ENCODE data around the gene CXorf38. TPM values are rescaled to one million over a fixed set of nuclear protein-coding genes. Genes with fewer than 3 reads are reported as not detected.
A peak's percentile ranks its signal among the peaks of the same experiment; 100 is the strongest.

CXorf38 gene
- polyA plus RNA-seq, 3 donors = 35.1 to 51.2 (median 39.5) TPM

- peaks cover 7 to 16% of the 10 kb centered on the region in 2 donors for H3K9me3 ChIP-seq (replicated peaks in 1 of 2; ENCODE audit: control insufficient read depth in 1 of 2, insufficient read depth in 1 of 2, low read length in 2 of 2)
- intact Hi-C loops (cut with micrococcal nuclease) = no loop called here
- 94% methylated on average over 28 of the region's 32 CpGs for WGBS (ENCODE audit: insufficient coverage)
- no peak overlapping the region for H3K4me3 ChIP-seq (replicated peaks in 1 of 3; ENCODE audit: low read depth in 2 of 3, low read length in 3 of 3)
- no peak overlapping the region for H2AFZ ChIP-seq (ENCODE audit: insufficient read depth, low read depth, low read length, poor library complexity, severe bottlenecking)
- H3K27me3 ChIP-seq (ENCODE audit: control insufficient read depth in 2 of 2, insufficient read depth in 2 of 2, low read length in 2 of 2) = peaks cover 0 to 2% of the 10 kb centered on the region in 2 donors
- no peak overlapping the region for H3K27ac ChIP-seq (ENCODE audit: low read depth in 1 of 2, low read length in 2 of 2)
- Mint-ChIP-seq H3K27ac (peak overlapping the region in 2 of 7 donors; percentile 31 to 57), H3K27me3 (ENCODE audit: low read depth in 3 of 3) (peaks cover 0 to 31% (median 0%) of the 10 kb centered on the region in 3 donors), H3K9me3 (peaks cover 0 to 24% (median 13%) of the 10 kb centered on the region in 7 donors), H3K4me3 (no peak overlapping the region), H3K36me3 (peaks cover 16 to 36% of the 10 kb centered on the region in 2 donors), H3K4me1 (peaks cover 6% of the 10 kb centered on the region)
- TF ChIP-seq, protein P1, sequence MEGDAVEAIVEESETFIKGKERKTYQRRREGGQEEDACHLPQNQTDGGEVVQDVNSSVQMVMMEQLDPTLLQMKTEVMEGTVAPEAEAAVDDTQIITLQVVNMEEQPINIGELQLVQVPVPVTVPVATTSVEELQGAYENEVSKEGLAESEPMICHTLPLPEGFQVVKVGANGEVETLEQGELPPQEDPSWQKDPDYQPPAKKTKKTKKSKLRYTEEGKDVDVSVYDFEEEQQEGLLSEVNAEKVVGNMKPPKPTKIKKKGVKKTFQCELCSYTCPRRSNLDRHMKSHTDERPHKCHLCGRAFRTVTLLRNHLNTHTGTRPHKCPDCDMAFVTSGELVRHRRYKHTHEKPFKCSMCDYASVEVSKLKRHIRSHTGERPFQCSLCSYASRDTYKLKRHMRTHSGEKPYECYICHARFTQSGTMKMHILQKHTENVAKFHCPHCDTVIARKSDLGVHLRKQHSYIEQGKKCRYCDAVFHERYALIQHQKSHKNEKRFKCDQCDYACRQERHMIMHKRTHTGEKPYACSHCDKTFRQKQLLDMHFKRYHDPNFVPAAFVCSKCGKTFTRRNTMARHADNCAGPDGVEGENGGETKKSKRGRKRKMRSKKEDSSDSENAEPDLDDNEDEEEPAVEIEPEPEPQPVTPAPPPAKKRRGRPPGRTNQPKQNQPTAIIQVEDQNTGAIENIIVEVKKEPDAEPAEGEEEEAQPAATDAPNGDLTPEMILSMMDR (IDR thresholded peaks at IDR 0.05) = no peak
- peaks cover 30% of the 10 kb centered on the region for H4K20me1 ChIP-seq (ENCODE audit: insufficient read depth, low read length)
- no peak overlapping the region for H3K9ac ChIP-seq (ENCODE audit: insufficient read depth, low read length, poor library complexity, severe bottlenecking)
- no peaks in the 10 kb centered on the region for H3K79me2 ChIP-seq (ENCODE audit: insufficient read depth, low read length)
- DNase-seq = no peak
- no peak overlapping the region for H3K4me2 ChIP-seq (replicated peaks; ENCODE audit: extremely low read depth, low read length, poor library complexity, severe bottlenecking)
- peaks cover 1 to 5% of the 10 kb centered on the region in 2 donors for H3K4me1 ChIP-seq (ENCODE audit: control insufficient read depth in 1 of 2, insufficient read depth in 2 of 2, low read length in 2 of 2)
- H3K36me3 ChIP-seq (replicated peaks in 1 of 2; ENCODE audit: control insufficient read depth in 1 of 2, insufficient read depth in 2 of 2, low read length in 2 of 2) = peaks cover 15 to 36% of the 10 kb centered on the region in 2 donors
Observed at GRCh38 chrX:40623665-40624064, 23.7 kb downstream of the CXorf38 start.

DNA sequence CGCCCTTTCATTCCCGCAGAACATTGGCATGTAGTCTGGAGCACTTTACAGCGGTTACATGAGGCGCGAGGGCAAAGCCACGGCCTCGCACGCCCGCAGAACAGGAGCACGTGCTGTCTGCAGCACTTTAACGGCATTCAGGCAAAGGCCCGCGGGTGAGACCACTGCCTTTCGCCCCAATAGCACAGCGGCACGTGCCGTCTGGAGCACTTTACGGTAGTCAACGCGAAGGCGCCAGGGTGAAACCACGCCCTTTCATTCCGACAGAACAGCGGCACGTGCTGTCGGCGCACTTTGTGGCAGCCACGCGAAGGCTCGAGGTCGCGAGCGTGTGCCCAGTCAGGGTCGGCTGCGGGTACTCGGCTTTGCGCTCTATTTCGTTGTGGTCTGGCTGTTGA is 24.2 kb downstream of the CXorf38 start, which contains the start of gene MPC1L:
Gene MPC1L, plus strand, starts transcription at position 290 of the 398 bp plus-strand sequence. CDS start 138 bp downstream, outside the sequence.
- H3K4me3 ChIP-seq (replicated peaks in 1 of 3; ENCODE audit: low read depth in 2 of 3, low read length in 3 of 3) = no peak within 1 kb of the TSS
- Mint-ChIP-seq H3K27ac (peak within 1 kb of the TSS in 2 of 7 donors; percentile 31 to 57), H3K27me3 (ENCODE audit: low read depth in 3 of 3) (peaks cover 0 to 32% (median 0%) of the 10 kb centered on the region in 3 donors), H3K9me3 (peaks cover 0 to 24% (median 13%) of the 10 kb centered on the region in 7 donors), H3K36me3 (peaks cover 12 to 31% of the 10 kb centered on the region in 2 donors), H3K4me1 (peaks cover under 1% of the 10 kb centered on the region), H3K4me3 (no peak within 1 kb of the TSS)
- H3K9me3 ChIP-seq (replicated peaks in 1 of 2; ENCODE audit: control insufficient read depth in 1 of 2, insufficient read depth in 1 of 2, low read length in 2 of 2) = peaks cover 7 to 16% of the 10 kb centered on the region in 2 donors
- TF ChIP-seq, protein P1 (IDR thresholded peaks at IDR 0.05) = no peak
- H3K4me2 ChIP-seq (replicated peaks; ENCODE audit: extremely low read depth, low read length, poor library complexity, severe bottlenecking) = no peak within 1 kb of the TSS
- 97% methylated on average over 26 of the region's 38 CpGs for whole genome bisulfite sequencing (ENCODE audit: insufficient coverage)
- no peak for DNase-seq
- H4K20me1 ChIP-seq (ENCODE audit: insufficient read depth, low read length) = peaks cover 25% of the 10 kb centered on the region
- peaks cover 10 to 31% of the 10 kb centered on the region in 2 donors for H3K36me3 ChIP-seq (replicated peaks in 1 of 2; ENCODE audit: control insufficient read depth in 1 of 2, insufficient read depth in 2 of 2, low read length in 2 of 2)
- no peak within 1 kb of the TSS for H3K27ac ChIP-seq (ENCODE audit: low read depth in 1 of 2, low read length in 2 of 2)
- H3K79me2 ChIP-seq (ENCODE audit: insufficient read depth, low read length) = no peaks in the 10 kb centered on the region
- intact Hi-C loops (cut with micrococcal nuclease) = no loop called here
- H3K9ac ChIP-seq (ENCODE audit: insufficient read depth, low read length, poor library complexity, severe bottlenecking) = no peak within 1 kb of the TSS
- H3K27me3 ChIP-seq (ENCODE audit: control insufficient read depth in 2 of 2, insufficient read depth in 2 of 2, low read length in 2 of 2) = peaks cover 0 to 2% of the 10 kb centered on the region in 2 donors
- no peak within 1 kb of the TSS for H2AFZ ChIP-seq (ENCODE audit: insufficient read depth, low read depth, low read length, poor library complexity, severe bottlenecking)
- H3K4me1 ChIP-seq (ENCODE audit: control insufficient read depth in 1 of 2, insufficient read depth in 2 of 2, low read length in 2 of 2) = no peaks in the 10 kb centered on the region
